Activated effector memory CD4-positive, alpha-beta T cell treated with Interleukin-2 at 50 U/mL for 16 hours (primary cell): ENCODE data around the gene NIPBL.
"Not testable (repeated sequence)": the region's sequence is repeated elsewhere in the genome, so short reads cannot be mapped to it uniquely, and the experiment has no call there.

Experiments used
- DNase-seq: peaks from one replicate; pipeline ENCODE4 v3.0.0-alpha.2; 2020

The NIPBL gene

GRCh38 chr5:36904677-36905076, 28.1 kb downstream of the NIPBL start:
- DNase-seq: no peak

GRCh38 chr5:36908544-36909260, 32.1 kb downstream of the NIPBL start:
- DNase-seq: no peak

GRCh38 chr5:36915653-36916052, 39.1 kb downstream of the NIPBL start:
- DNase-seq: no peak

- DNase-seq: not testable (repeated sequence)
Measured at GRCh38 chr5:36916614-36917013, 40.0 kb downstream of the NIPBL start.

GRCh38 chr5:36917358-36917757, 40.8 kb downstream of the NIPBL start:
- DNase-seq: not testable (repeated sequence)

- no peak for DNase-seq
Measured at GRCh38 chr5:36919238-36919637, 42.7 kb downstream of the NIPBL start.

GRCh38 chr5:36919650-36920049, 43.1 kb downstream of the NIPBL start:
- no peak for DNase-seq

GRCh38 chr5:36928947-36929346, 52.4 kb downstream of the NIPBL start:
- DNase-seq: no peak

- DNase-seq: no peak
Measured at GRCh38 chr5:36929438-36929837, 52.9 kb downstream of the NIPBL start.

- no peak for DNase-seq
Measured at GRCh38 chr5:36932056-36932455, 55.5 kb downstream of the NIPBL start.

- no peak for DNase-seq
Measured at GRCh38 chr5:36932699-36933098, 56.1 kb downstream of the NIPBL start.

- DNase-seq: no peak
Measured at GRCh38 chr5:36934740-36935356, 58.3 kb downstream of the NIPBL start.

- DNase-seq: no peak
Measured at GRCh38 chr5:36935805-36936204, 59.2 kb downstream of the NIPBL start.

GRCh38 chr5:36936309-36936708, 59.7 kb downstream of the NIPBL start:
- DNase-seq: no peak

GRCh38 chr5:36938129-36938528, 61.6 kb downstream of the NIPBL start:
- no peak for DNase-seq

GRCh38 chr5:36939969-36940858, 63.6 kb downstream of the NIPBL start:
- no peak for DNase-seq

GRCh38 chr5:36943584-36943983, 67.0 kb downstream of the NIPBL start:
- DNase-seq: no peak

GRCh38 chr5:36944024-36944423, 67.5 kb downstream of the NIPBL start:
- no peak for DNase-seq

- DNase-seq: no peak
Measured at GRCh38 chr5:36944607-36945225, 68.1 kb downstream of the NIPBL start.

- no peak for DNase-seq
Measured at GRCh38 chr5:36945687-36946086, 69.1 kb downstream of the NIPBL start.

GRCh38 chr5:36946101-36946500, 69.5 kb downstream of the NIPBL start:
- DNase-seq: no peak

- DNase-seq: no peak
Measured at GRCh38 chr5:36948041-36948440, 71.5 kb downstream of the NIPBL start.

- no peak for DNase-seq
Measured at GRCh38 chr5:36948650-36949049, 72.1 kb downstream of the NIPBL start.
